Endometrium (tissue), 2 donors: ENCODE data around the gene HLA-DQA2.
"Not testable (repeated sequence)": the region's sequence is repeated elsewhere in the genome, so short reads cannot be mapped to it uniquely, and the experiment has no call there.

Experiments used
- FAIRE-seq: peaks from 2 replicates; lab custom pipeline; 2012; peaks lifted over from hg19 to GRCh38; lab: Jason Lieb, UNC
- donor health status: control.
- donor health status: control.

The HLA-DQA2 gene

DNA sequence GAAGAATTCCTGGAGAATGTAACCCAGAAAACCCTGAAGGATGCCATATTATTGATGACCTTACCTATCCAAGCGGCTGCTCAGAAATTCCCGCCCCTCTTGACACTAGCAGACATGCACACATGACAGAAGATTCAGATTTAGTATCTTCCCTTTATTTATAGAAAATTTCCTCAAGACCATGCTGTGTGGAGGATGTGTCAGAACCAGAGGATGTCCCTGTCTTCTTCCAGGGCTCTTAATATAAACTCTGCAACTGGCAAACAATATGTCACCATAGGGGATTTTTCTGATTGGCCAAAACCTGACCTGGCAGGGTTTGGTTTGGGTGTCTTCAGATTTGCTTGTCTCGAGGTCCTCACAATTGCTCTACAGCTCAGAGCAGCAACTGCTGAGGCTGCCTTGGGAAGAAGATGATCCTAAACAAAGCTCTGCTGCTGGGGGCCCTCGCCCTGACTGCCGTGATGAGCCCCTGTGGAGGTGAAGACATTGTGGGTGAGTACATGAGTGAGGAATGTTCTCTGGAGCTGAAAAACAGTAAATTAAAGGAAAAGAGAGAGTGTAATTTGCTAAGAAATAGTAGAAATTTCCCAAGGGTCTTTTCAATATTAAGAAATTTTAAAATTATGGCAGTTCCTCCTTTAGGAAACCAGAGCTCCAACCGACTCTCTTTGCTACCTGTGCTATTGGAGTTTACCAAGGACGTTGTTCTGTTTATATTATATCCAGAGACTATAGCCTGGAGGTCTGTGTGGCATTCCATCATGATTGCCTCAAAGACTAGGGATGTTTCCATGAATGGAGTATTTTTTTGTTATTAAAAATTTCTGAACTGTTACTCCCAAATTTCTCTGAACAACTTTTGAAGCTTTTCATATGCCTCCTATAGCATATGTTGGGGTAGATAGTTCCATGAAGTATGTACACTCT, at the start of gene HLA-DQA2:
Gene HLA-DQA2, plus strand, starts transcription at position 361 of the 930 bp plus-strand sequence. Its CDS starts 53 bp downstream, at position 414.
- no peak for FAIRE-seq

DNA sequence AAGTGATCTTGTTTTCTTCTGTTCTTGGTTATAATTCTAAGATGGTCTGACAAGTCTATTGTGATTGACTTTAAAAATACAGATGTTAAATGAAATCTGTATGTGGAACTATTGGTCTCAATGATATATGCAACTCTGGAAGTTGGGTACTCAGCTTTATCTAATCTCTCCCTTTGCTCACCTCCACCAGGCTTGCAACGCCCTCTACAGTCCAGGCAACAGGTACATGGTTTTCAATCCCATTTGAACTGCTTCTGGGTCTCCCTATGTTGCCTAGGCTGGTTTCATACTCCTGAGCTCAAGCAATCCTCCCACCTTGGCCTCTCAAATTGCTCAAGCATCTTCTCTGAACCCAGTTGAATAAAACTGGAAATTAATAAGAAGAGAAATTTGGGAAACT, 49.2 kb upstream of the HLA-DQA2 start:
- no peak for FAIRE-seq

DNA sequence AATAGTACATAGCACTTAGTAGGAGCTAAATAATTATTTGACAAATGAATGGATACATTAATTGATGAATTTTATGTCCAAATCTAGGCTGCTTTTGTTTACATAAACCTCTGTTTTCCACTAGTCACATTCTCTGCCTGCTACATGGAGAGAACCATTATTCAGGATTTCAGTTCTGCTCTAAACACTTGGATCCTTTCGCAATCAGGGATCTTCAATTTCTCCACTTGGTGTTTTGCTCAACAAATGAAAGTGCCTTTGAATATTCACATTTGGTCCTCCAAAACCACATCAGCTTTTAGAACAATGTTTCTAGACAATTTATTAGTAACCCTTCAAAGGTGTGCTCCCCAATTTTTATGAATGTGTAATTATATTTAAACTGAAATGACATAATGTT, 44.2 kb upstream of the HLA-DQA2 start:
- FAIRE-seq = no peak

DNA sequence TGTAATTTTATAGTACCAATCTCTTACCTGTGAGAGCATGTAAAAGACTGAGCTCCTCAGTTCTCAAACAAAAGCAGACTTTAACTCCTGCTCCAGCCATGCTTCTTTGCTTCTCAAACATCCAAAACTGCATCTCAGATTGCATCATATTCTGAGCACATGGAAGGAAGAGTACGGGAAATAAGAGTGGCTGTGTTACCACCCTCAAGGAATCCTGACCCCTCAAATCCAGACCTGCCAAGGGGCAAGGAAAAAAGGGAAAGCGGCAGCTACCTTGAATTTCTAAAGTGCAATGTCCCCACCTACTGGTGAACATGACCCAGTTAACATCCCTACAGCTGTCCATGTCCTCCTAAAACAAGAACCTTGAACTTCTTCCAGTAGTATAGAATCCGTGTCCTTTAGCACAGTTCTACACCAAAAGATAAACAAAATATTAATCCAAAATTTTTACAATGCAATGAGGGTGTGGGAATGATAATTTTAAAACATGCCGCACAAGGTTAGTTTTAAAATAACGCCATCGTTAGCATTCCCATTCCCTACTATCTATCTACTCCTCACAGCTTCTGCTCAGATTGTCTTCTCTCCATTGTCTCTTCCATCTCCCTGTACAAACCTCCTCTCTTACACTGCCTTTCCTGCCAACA, 40.7 kb upstream of the HLA-DQA2 start:
- FAIRE-seq = peak; percentile 67

DNA sequence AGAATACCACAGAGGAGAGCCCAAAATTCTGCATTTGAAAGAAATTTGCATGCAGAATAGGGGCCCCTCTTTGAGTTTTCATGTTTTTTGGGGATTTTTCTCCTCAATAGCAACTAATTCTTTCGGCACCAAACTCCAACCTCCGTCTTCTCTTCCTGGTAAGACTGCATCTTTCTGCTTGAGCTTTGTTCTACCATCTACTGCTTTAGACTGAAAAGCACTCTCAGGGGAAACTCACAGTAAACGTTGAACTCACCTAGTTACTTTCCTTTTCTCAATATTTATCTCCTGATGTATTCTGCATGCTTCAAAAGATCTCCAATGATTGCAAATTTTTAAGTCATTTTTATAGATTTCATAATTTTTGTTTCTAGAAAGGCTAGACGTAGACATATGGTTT, 37.8 kb upstream of the HLA-DQA2 start:
- no peak for FAIRE-seq

DNA sequence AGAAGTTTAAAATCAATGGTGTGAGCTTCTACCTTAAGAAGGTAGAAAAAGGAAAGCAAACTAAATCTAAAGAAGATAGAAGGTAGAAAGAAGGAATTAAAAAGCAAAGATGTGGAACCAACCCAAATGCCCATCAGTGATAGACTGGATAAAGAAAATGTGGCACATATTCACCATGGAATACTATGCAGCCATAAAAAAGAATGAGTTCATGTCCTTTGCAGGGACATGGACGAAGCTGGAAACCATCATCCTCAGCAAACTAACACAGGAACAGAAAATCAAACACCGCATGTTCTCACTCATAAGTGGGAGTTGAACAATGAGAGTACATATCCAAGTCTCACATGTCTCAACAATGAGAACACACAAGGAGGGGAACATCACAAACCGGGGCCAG, 36.0 kb upstream of the HLA-DQA2 start:
- FAIRE-seq = not testable (repeated sequence)

DNA sequence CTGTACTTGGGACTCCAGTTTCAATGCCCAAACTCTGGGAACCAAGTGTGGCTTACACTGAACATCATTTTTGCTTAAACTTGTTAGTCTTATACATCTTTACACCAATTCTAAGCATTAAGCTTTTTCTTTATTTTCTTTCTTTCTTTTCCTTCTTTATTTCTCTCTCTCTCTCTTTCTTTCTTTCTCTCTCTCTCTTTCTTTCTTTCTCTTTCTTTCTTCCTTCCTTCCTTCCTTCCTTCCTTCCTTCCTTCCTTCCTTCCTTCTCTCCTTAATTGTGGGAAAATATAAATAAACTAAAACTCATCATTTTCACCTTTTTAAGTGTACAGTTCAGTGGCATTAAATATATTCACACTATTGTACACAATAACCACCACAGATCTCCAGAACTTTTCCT, 31.6 kb upstream of the HLA-DQA2 start:
- no peak for FAIRE-seq

DNA sequence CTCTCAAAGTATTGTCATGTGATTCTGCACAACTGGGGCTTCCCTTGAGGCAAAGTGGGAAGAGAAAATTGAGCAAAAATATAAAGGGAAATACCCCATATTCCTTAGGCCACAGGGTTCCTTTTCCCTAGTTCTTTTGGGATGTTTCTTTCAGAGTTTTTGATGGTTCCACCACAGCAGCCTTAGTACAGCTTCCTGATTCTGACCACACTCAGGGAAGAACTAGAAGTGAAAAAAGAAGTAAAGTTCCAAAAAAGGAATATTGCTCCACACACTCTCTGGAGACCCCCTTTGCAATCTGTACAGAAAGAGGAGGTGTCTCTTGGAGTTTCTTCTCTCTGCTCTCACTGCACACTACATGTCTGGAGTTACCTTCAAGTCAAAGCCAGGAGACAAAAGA, 27.9 kb upstream of the HLA-DQA2 start:
- no peak for FAIRE-seq

DNA sequence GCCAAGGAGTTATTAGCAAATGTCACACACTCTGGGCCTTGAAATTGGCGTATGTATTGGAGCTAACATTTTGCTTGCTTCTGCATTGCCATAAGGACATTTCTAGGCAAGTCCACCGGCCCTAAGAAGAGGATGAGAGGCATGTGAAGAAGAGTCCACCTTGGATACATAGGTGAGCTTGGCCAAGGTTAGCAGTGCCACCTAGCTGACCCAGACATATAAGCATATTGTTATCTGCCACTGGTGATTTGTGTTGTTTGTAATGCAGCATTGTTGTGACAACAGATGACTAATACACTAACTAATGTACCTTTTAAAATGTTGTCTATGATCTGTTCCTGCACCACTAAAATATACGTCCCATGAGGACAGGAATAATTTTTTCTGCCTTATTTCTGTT, 24.8 kb upstream of the HLA-DQA2 start:
- FAIRE-seq = no peak

DNA sequence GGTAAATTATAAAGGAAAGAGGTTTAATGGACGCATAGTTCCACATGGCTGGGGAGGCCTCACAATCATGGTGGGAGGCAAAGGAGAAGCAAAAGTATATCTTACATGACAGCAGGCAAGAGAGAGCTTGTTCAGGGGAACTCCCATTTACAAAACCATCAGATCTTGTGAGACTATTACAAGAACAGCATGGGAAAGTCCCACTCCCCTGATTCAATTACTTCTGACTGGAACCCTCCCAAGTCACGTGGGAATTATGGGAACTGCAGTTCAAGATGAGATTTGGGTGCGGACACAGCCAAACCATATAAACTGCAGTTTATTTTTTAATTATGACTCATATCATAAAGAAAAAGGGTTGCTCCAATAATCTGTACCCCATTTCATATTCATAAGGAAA, 22.3 kb upstream of the HLA-DQA2 start:
- no peak for FAIRE-seq

DNA sequence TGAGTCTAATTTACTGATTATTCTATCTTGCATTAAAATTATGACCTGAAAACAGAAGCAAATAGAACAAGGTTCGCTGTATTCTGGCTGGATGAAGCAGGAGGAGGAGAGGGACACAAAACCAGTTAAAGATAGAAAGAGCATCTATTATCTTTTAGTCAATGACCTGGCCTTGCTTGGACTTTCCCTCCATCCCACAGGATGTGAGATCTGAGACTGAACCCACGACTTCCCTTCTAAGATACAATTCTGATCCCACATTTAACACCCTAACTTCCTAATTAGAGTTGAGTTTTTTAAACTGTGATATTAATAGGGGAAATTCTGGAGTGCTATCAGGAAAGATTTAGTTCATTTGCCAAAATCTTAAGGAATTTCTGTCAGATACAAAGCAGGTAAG, 3.1 kb upstream of the HLA-DQA2 start:
- FAIRE-seq = no peak

DNA sequence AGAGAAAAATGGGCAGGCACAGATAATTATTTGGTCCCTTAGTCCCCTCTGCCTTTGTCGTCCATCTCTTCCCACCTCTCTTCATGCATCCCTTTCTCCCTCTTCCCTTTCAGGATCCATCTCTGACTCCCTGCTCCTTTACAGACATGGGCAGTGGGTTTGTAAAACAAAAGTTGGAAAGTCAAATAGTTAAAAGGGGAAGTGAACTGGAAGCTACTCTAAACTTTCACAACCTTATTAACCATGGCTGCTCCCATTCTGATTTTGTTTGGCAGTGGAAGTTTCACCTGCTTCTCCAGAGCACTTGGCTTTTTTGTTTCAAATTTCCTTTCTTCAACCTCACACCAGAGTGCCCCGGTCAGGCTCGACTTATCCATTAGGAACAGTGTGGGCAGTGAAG, 1.2 kb downstream of the HLA-DQA2 start:
- no peak for FAIRE-seq

DNA sequence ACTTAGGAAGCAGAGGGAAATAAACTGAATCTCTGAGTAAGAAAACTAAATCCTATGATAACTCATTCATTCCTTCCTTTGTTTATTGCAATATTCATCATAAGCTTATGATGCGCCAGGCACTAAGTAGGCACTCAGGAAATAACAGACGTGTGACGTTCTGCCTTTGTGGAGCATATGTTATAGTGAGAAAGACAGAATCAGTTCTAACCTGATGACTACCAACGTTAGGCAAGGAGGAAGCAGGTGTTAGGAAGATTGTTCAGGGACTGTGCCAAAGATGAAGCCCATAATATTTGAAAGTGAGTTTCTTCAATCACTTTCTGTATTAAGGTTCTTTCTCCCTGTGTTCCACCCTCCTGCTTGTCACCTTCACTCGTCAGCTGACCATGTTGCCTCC, 3.6 kb downstream of the HLA-DQA2 start:
- FAIRE-seq = no peak

DNA sequence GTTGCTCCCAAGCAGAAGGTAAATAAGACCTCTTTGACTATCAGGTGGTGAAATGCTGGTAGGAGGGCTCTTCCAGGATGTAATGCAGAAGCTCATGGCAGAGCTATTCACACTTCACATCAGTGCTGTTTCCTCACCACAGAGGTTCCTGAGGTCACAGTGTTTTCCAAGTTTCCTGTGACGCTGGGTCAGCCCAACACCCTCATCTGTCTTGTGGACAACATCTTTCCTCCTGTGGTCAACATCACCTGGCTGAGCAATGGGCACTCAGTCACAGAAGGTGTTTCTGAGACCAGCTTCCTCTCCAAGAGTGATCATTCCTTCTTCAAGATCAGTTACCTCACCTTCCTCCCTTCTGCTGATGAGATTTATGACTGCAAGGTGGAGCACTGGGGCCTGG, 4.5 kb downstream of the HLA-DQA2 start:
- FAIRE-seq = not testable (repeated sequence)

DNA sequence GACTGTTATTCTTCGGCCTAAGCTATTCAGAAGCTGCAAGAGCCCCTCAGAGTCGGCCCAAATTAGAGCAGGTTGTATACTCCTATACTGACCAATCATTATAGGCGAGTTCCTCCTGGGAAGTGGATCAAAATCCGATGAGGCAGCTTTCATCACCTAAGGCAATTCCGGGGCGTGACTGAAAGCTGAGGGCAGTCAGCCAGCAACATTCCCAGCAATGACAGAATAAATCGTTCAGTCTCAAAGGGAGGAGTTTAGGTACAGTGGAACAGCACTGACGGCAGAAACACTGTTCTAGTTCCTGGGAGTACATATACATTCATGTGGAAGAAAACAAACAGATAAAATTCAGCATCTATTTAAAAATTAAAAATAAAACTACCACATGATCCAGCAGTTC, 11.4 kb downstream of the HLA-DQA2 start:
- no peak for FAIRE-seq

DNA sequence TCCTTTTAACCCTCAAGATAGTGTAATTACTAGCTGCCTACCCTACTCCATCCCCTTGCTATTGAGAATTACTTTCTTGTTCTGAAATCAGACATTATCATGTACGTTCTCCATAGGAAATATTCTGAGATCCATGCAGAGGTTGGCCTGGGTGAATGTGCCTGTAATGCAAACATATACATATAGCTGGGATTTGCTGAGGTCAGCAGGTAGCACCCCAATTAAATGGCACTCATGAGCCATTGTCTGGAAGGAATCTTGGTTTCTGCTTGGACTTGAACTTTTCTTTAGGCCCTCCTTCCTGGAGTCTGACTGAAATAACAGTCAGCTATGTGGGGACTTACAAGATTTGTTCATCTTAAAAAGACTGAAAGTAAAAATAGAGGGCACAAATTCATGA, 18.5 kb downstream of the HLA-DQA2 start:
- FAIRE-seq = no peak

DNA sequence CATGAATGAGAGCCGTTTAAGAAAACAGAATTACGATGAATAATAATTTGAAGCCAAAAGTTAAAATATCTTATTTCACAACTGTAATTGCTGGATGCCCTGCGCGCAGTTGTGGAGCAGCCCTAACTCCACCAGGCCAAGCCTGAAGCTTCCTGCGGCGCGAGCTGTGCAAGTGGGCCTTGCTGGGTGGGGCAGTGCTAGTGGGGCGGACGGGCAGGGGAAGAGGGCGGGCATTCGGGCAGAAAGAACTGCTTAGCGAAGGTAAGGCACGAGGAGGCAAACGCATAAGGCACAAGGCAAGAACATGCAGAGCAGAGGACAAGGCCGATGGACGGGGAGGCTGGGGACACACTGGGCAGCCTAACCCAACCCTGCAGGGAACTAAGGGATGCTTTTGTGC, 19.9 kb downstream of the HLA-DQA2 start:
- FAIRE-seq = no peak

DNA sequence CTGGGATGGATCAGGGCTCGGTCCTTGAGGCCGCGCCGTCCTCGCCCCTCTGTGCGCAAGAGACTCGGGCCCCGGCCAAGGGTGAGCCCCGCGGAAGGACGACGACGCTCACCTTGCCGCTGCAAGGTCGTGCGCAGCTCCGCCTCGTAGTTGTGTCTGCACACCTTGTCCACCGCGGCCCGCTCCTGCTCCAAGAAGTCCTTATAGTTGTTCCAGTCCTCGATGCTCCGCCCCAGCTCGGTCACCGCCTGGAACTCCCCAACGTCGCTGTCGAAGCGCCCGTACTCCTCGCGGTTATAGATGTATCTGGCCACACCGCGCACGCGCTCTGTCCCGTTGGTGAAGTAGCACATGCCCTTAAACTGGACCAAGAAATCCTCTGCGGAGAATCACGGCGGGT, 20.4 kb downstream of the HLA-DQA2 start:
- no peak for FAIRE-seq

DNA sequence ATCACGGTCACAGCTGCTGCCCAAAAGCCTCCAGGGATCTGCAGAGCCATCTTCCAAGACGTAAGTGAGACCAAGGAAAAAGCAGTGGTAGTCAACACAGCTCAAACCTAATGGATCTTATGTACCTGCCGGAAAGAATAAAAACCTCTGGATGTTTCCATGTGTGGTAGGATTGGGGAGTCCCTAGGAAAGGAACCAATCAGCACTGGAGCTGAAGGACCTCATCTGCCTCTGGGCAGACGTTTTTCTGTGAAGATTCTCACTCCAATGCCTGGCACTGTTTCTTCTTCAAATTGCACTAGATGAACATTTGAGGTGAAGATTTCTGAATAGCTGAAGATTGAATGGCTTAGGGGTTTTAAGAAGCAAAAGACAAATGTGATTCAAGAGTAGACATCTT, 22.2 kb downstream of the HLA-DQA2 start, which contains the start of gene HLA-DQB2:
Gene HLA-DQB2, minus strand, starts transcription at position 112 of the 400 bp plus-strand sequence. Its CDS starts 62 bp downstream, at position 50.
- no peak for FAIRE-seq

DNA sequence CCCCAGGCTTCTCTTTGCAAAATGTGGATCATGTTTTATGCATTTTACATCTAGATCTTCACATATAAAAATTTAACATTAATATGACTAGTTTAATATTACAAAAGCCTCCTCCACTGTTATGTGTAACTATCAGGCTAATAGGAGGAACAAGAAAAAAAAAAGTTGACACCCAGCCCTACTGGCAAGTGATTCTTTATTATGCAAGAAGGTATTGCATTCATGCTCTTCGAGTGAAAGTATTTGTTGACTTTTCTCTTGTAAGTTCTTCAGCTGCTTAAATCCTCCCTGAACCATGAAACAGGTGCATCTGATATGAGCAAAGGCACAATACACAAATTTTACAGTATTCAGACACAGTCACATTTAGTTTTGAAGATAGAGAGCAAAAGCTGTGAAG, 22.9 kb downstream of the HLA-DQA2 start:
- no peak for FAIRE-seq

DNA sequence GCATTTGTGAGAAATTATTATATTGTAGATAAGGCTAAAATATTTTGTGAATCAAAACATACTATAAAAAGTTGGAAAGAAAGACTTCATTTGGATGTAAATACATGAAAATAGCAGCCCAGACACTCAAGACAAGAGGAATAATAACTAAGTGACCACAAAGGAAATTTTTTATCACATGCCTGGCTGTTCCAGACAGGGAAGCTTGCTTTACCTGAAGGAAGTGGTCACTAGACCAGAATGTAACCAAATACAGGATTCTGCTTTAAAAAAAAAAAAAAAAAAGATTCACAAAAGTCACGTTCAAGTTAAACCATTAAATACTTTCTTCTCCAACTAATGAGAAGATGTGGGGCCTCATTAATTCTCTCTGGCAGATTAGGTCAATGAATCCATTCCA, 31.5 kb downstream of the HLA-DQA2 start:
- FAIRE-seq = no peak

DNA sequence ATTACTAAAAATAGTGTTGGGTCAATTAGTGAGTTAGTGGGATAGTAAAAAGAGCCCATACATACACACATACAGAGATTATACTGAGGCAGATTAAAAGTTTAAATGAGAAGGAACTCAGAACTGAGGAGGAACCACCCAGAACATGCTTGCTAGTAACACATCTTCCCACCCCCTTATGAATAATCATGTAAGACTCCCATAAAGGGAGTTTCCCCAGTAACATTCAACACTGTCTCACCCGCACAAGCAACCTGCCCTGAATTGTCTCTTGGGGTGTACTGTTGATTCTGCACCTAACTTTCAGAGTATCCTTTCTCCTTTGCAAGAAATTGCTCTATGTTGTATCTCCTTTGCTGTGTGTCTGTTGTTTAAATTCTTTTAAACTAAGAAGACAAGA, 33.2 kb downstream of the HLA-DQA2 start:
- no peak for FAIRE-seq

DNA sequence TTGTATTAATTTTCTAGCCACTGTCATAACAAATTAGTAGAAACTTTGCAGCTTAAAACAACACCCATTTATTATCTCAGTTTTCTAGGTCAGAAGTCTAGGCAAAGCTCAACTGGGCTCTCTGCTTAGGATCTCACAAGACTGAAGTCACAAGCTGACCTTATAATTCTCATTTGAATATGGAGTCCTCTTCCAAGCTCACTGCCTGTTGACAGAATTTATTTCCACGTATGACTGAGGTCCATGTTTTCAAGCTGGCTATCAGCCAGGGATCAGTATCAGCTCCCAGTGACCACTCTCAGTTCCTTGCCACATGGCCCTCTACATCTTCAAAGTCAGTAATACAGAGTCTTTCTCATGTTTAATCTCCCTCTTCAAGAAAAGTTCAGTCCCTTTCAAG, 33.9 kb downstream of the HLA-DQA2 start:
- FAIRE-seq = no peak

DNA sequence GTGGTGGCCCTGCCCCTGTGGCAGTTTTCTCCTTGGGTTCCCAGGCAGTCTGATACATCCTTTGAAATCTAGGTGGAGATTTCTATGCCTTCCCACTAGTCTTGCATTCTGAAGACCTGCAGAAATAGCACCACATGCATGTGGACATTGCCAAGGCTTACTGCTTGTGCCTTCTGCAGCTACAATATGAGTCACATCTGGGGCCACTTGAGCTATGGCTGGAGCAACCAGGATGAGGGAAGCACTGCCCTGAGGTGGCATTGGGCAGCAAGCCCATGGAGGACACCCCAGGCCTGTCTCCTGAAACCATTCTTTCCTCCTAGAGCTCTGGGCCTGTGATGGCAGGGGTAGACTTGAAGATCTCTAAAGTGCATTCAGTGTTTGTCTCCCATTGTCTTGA, 37.8 kb downstream of the HLA-DQA2 start:
- FAIRE-seq = no peak
